WTC11 (cell line): ENCODE data around the gene PRM3.

Source experiments
- JUN ChIP-seq: sonication (generic); formaldehyde crosslinking; IDR thresholded peaks from 2 replicates; pipeline ENCODE4 v1.8.0; 2023; ENCODE audit warnings: mild to moderate bottlenecking, missing genetic modification reagents
- NR3C1 ChIP-seq: sonication (generic); formaldehyde crosslinking; conservative IDR thresholded peaks from 2 replicates; pipeline ENCODE4 v1.8.1; 2023; ENCODE audit warnings: low read depth, mild to moderate bottlenecking, missing genetic modification reagents
- TEAD4 ChIP-seq: sonication (generic); formaldehyde crosslinking; IDR thresholded peaks from 2 replicates; pipeline ENCODE4 v1.8.0; 2022; ENCODE audit warnings: mild to moderate bottlenecking, missing genetic modification reagents
- TF ChIP-seq, protein P1 (sequence below): sonication (generic); formaldehyde crosslinking; IDR thresholded peaks from 2 replicates; pipeline ENCODE4 v1.8.1; 2023; ENCODE audit warnings: mild to moderate bottlenecking, moderate library complexity, missing genetic modification reagents
- TF ChIP-seq, protein P2 (sequence below): fragments of 250-450 bp; sonication (Bioruptor Pico); IDR thresholded peaks from 2 replicates; pipeline ENCODE4 v1.9.0; 2021; ENCODE audit warnings: mild to moderate bottlenecking, borderline replicate concordance
- TF ChIP-seq, protein P3 (sequence below): fragments of 200-600 bp; IDR thresholded peaks from 2 replicates; pipeline ENCODE4 v1.8.0; 2022; ENCODE audit warnings: antibody characterized with exemption

DNA sequence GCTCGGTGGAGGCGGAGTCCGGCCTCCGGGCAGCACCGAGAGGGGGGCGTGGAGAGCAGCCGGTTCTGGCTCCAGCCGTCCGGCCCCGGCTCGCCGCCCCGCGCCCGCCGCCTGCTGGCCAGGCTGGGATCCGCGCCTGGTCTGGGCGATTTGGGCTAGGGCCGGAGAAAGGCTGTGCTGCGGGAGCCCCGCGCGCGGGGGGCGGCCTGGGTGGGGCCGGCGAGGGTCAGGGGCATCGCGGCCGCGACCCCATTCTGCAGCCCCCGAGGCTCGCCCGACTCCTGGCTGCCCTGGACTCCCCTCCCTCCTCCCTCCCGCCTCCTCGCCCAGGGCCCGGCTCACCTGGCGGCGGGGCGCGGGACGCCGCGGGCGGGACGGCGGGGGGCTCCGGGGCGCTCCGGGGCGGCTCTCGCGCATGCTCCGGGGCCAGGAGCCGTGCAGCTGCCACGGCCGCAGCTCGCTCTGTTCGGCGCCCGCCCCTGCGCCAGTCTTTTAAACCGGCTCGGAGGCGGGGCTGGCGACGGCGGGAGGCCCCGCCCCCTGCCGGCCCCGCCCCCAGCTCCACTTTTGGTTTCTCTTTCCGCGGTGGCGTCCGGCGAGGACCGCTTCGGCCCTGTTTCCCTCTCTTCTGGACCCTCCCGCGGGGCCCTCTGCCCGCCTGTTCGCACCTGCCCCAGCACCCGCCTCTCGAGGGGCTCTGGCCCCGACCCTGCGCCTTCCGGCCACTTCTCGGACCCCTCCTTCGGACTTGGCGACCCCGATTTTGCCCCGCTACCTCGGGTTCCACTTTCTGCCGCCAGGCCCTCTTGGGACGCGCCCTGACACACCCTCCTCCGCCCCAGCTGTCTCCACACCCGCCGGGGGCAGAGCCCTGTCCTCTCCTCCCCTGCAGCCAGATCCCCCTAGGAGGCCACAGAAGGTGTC is 17.4 kb downstream of the PRM3 start, which contains the start of gene SOCS1:
- no peak for TF ChIP-seq JUN (CRISPR knock-in tag)
- TF ChIP-seq, protein P1, sequence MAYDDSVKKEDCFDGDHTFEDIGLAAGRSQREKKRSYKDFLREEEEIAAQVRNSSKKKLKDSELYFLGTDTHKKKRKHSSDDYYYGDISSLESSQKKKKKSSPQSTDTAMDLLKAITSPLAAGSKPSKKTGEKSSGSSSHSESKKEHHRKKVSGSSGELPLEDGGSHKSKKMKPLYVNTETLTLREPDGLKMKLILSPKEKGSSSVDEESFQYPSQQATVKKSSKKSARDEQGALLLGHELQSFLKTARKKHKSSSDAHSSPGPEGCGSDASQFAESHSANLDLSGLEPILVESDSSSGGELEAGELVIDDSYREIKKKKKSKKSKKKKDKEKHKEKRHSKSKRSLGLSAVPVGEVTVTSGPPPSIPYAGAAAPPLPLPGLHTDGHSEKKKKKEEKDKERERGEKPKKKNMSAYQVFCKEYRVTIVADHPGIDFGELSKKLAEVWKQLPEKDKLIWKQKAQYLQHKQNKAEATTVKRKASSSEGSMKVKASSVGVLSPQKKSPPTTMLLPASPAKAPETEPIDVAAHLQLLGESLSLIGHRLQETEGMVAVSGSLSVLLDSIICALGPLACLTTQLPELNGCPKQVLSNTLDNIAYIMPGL (CRISPR knock-in tag), result peak; percentile 85
- no peak for TF ChIP-seq NR3C1 (CRISPR knock-in tag)
- TF ChIP-seq, protein P2, sequence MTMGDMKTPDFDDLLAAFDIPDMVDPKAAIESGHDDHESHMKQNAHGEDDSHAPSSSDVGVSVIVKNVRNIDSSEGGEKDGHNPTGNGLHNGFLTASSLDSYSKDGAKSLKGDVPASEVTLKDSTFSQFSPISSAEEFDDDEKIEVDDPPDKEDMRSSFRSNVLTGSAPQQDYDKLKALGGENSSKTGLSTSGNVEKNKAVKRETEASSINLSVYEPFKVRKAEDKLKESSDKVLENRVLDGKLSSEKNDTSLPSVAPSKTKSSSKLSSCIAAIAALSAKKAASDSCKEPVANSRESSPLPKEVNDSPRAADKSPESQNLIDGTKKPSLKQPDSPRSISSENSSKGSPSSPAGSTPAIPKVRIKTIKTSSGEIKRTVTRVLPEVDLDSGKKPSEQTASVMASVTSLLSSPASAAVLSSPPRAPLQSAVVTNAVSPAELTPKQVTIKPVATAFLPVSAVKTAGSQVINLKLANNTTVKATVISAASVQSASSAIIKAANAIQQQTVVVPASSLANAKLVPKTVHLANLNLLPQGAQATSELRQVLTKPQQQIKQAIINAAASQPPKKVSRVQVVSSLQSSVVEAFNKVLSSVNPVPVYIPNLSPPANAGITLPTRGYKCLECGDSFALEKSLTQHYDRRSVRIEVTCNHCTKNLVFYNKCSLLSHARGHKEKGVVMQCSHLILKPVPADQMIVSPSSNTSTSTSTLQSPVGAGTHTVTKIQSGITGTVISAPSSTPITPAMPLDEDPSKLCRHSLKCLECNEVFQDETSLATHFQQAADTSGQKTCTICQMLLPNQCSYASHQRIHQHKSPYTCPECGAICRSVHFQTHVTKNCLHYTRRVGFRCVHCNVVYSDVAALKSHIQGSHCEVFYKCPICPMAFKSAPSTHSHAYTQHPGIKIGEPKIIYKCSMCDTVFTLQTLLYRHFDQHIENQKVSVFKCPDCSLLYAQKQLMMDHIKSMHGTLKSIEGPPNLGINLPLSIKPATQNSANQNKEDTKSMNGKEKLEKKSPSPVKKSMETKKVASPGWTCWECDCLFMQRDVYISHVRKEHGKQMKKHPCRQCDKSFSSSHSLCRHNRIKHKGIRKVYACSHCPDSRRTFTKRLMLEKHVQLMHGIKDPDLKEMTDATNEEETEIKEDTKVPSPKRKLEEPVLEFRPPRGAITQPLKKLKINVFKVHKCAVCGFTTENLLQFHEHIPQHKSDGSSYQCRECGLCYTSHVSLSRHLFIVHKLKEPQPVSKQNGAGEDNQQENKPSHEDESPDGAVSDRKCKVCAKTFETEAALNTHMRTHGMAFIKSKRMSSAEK (CRISPR knock-in tag), result no peak
- TF ChIP-seq, protein P3, sequence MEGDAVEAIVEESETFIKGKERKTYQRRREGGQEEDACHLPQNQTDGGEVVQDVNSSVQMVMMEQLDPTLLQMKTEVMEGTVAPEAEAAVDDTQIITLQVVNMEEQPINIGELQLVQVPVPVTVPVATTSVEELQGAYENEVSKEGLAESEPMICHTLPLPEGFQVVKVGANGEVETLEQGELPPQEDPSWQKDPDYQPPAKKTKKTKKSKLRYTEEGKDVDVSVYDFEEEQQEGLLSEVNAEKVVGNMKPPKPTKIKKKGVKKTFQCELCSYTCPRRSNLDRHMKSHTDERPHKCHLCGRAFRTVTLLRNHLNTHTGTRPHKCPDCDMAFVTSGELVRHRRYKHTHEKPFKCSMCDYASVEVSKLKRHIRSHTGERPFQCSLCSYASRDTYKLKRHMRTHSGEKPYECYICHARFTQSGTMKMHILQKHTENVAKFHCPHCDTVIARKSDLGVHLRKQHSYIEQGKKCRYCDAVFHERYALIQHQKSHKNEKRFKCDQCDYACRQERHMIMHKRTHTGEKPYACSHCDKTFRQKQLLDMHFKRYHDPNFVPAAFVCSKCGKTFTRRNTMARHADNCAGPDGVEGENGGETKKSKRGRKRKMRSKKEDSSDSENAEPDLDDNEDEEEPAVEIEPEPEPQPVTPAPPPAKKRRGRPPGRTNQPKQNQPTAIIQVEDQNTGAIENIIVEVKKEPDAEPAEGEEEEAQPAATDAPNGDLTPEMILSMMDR, result peak; percentile 85
- TF ChIP-seq TEAD4, result no peak
